NCI-H2227 treated with DMSO at 0.1 percent for 48 hours (cell line): Measurements from ENCODE around the gene CRY2.
"Not testable (repeated sequence)": the region's sequence is repeated elsewhere in the genome, so short reads cannot be mapped to it uniquely, and the experiment has no call there.

Experiments used
- DNase-seq: peaks from one replicate; lab custom pipeline; 2025; lab: John Stamatoyannopoulos, UW

CRY2 gene

DNA sequence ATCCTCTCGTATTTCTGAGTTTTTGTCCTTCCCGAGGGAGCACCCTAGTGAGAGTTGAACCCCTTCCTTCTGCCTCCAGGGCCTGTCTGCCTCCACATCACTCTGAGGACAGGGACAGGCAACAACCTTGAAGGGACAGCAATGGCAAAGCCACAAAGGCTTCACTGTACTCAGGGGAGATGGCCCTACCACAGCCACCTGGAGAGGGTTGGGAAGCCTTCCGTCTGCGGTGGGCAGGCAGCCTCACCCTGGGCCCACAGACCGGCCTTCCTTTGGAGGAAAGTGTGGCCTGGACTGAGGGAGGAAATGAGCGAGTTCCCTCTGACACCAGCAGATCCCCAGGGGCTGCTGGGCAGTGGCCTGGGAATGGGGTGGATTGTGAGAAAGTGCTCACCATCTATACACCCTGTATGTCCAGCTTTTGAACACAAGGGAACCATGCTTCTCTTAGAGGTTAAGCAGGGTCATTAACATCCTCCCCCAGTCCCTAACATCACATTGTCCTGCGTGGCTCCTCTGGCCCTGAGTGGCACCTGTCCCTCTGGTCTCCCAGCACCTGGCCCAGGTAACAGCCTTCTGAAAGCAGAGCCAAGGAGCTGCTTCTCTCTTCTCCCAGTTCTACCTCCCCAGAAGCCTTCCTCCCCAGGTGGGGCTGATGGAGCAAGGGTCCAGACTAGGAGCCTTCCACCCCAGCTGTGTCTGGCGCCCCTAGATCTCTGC, 35.5 kb upstream of the CRY2 start:
- DNase-seq, result no peak

DNA sequence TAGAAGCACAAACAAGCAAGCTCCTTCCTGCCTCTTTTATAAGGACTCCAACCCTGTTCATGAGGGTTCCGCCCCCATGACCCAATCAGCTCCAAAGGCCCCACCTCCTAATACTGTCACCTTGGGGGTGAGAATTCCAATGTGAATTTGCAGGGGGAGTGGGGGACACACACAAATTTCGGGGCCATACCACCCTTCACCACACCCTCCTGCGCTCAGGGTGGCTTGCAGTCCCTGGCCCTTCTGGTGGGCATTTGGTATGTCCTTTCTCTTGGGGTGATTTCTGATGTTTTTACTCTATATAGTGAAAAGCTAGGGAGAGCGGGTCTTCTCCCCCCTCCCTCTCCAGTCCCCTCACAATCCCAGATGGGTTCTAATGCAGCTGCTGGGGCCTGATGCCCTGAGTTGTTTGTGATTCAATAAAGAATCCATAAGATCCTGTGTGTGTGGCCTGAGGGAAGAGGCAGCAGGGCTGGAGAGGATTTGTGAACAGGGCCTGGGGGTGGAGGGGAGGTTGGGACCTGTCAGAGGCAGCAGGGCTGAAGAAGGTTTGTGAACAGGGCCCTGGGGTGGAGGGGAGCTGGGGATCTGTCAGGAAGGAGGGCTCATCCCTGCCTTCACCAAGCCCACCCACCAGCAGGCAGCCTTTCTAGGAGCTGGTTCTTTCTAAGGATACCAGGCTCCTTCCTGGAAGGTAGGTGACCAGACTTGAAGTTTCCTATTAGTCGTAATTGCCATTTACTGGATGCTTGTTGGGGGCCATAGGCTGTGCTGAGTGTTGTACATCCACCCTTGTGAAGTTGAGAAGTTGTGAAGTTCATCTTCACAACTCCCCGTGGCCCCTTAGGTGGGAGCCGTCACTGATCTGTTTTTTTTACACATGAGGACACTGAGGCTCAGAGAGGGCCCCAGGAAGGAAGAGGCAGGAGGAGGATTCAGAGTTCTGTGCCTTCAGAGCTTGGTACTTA, 34.4 kb upstream of the CRY2 start:
- no peak for DNase-seq

- no peak for DNase-seq
Measured at GRCh38 chr11:45815747-45816146, 31.5 kb upstream of the CRY2 start.

- DNase-seq, result no peak
Measured at GRCh38 chr11:45816614-45817013, 30.7 kb upstream of the CRY2 start.

GRCh38 chr11:45817191-45817590, 30.1 kb upstream of the CRY2 start:
- DNase-seq, result no peak

GRCh38 chr11:45818961-45819605, 28.2 kb upstream of the CRY2 start:
- DNase-seq, result no peak

DNA sequence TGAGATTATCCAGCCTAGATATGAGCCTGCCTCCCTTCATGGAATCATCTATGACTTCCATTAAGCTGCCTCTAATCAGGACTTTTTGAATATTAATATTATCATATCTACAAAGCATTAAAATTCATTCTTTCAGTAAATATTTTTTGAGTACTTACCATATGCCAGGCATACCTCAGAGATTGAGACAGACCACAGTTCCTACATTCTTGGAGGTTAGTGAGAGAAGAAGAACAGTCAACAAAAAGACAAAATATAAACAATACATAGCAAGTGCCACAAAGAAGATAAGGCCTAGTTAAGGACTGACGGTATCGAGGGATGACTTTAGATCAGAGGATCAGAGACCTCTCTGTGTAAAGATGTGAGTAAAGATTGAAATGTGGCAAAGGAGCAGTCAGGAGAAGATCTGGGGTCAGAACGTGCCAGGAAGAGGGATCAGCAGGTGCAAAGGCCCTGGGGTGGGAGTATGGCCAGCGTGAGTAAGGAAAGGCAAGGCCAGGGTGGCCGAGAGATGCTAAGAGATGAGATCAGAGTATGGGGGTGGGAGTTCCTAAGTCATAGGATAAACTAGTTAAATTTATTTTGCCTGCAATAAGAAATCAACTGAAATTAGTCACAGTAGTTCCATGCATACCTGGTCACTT, 26.9 kb upstream of the CRY2 start:
- no peak for DNase-seq

DNA sequence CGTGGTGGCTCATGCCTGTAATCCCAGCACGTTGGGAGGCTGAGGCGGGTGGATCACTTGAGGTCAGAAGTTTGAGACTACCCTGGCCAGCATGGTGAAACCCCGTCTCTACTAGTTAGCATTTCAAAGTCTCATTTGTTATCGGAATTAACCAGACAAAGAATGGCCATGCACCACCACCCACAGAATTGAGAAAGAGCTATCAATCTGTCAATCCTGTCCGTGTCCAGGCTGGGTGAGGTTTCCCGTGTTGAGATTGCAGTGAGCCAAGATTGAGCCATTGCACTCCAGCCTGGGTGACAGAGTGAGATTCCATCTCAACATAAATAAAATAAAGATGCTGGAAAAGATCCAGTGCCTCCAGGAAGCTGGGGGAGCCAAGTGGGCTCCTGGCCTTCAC, 20.8 kb upstream of the CRY2 start:
- not testable (repeated sequence) for DNase-seq

DNA sequence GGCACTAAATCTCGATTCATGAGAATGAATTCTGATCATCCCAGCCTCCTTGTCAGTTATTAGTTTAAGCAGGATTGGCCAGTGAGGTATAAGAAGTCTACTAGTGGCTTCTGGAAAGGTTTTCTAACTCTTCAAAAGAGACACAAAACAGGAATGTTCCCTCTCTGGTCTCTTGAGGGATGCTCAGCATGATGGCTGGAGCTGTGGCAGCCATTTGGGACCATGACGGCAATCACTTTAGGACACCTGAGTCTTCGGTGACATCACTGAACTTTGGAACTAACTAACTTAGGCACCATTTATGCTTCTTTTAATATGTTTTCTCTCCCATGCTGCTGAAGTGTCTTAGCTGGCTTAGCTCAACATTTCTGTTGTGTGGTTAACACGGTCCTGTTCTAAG, 20.2 kb upstream of the CRY2 start:
- DNase-seq, result no peak

- DNase-seq, result no peak
Measured at GRCh38 chr11:45828996-45829395, 18.3 kb upstream of the CRY2 start.

DNA sequence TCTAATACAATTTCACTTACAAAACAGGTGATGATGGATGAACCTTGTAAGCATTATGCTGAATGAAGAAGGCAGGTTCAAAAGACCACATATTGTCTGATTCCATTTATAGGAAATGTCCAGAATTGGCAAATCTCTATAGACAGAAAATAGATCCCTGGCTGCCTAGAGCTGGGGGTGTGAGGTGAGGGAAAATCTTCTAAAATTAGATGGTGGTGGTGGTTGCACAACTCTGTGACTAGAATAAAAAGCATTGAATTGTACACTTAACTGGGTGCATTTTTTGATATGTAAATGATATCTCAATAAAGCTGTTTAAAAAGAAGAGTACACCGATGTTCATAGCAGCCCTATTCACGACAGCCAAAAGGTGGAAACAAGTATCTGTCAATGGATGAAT, 16.7 kb upstream of the CRY2 start:
- no peak for DNase-seq

- DNase-seq, result no peak
Measured at GRCh38 chr11:45832811-45833441, 14.3 kb upstream of the CRY2 start.

DNA sequence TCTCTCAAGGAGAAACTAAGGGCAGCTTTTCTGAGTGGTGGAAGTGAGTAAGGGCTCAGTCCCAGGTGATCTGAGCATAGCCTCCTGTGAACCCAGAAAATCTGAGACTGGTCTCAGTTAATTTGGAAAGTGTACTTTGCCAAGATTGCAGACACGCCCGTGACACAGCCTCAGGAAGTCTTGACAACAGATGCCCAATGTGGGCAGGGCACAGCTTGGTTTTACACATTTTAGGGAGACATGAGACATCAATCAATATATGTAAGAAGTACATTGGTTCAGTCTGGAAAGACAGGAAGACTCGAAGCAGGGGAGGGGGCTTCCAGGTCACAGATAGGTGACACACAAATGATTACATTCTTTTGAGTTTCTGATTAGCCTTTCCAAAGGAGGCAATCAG, 13.5 kb upstream of the CRY2 start:
- no peak for DNase-seq

DNA sequence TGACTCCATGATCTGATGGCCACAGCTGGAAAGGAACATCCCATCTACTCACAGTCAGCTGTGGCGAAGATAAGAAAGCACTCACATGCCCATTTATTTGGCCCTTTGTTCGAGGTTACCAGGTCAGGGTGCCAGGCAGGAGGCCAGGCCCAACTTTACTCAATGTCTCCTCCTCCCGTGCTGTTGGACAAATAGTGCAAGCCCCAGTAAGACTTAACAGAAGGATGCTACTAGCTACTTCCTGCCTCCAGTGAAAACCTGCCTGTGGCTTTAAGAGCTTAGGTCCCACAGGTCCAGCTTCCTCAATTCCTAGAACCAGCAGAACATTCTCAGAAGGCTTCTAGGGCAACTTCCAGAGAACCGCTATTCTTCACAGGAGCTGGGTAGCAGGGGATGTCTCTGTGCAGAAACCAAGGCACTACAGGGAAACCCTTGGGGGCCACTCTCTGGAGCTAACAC, 12.9 kb upstream of the CRY2 start:
- no peak for DNase-seq

GRCh38 chr11:45839204-45839603, 8.1 kb upstream of the CRY2 start:
- DNase-seq, result no peak

GRCh38 chr11:45840251-45840650, 7.0 kb upstream of the CRY2 start:
- not testable (repeated sequence) for DNase-seq

GRCh38 chr11:45843158-45843924, 3.9 kb upstream of the CRY2 start:
- DNase-seq, result peak; percentile 86

DNA sequence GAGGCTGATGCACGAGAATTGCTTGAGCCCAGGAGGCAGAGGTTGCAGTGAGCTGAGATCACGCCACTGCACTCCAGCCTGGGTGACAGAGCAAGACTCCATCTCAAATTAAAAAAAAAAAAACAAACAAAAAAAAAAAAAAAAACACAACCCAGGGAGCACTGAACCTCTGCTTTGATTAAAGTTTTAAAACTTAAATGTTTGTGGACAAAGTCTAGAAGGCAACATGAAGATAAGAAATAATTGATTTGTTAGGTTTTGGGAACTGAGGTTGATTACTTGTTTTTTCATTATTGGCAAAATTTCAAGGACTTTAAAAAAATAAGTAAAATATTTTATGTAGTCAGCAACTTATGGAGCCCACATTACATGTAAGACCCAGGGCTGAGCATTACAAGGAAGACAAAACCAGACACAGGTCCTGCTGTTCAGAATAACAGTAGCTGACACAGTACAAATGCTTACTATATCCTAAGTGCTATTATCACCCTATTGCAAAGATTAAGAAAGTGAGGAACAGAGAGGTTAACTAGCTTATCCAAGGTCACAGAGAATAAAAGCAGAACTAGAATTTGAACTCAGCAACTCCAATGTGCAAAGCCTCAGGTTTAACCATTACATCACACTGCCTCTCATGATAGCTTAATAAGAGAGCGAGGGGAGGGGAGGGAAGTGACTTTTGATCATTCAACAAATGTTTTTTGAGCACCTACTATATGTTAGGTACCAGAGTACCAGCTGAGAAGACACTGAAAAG, 2.3 kb upstream of the CRY2 start:
- DNase-seq, result no peak

- DNase-seq, result no peak
Measured at GRCh38 chr11:45846174-45846675, 1.1 kb upstream of the CRY2 start.

DNA sequence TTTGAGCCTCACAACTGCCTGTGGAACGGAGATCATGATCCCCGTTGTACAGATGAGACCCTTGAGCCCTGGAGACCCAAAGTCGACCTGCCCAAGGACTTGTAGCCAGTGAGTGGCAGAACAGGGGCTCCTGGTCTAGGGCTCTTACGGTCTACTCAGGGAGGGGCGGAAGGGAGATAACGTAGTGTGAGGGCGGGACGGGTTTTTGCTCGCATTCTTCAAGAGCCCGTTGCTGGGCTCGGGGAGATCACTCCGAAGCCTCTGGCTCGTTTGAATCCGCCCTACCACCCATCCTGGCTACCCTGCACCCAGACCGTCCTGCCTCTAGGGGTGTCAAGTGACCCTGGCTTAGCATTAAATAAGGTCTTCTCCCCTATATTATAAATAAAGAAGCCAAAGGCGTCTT, 639 bp downstream of the CRY2 start:
- peak; percentile 36 for DNase-seq
